HepG2 (cell line): ENCODE data around the gene EEA1. TPM values are rescaled to one million over a fixed set of nuclear protein-coding genes. Genes with fewer than 3 reads are reported as not detected.

Source experiments
- KDM1A ChIP-seq: IDR thresholded peaks from 2 replicates; pipeline ENCODE4 v1.6.1; 2016; ENCODE audit warnings: missing compliant biosample characterization
- MIXL1 ChIP-seq: IDR thresholded peaks from 2 replicates; pipeline ENCODE4 v1.6.1; 2016
- SNRNP70 ChIP-seq: fragments of 200-400 bp; formaldehyde crosslinking; IDR thresholded peaks from 2 replicates; pipeline ENCODE4 v1.6.1; 2017; ENCODE audit warnings: mild to moderate bottlenecking, low read depth, low read length, moderate library complexity
- SOX5 ChIP-seq: IDR thresholded peaks from 2 replicates; pipeline ENCODE4 v1.6.1; 2016; ENCODE audit warnings: borderline replicate concordance
- ZFYVE20 ChIP-seq: sonication (generic); formaldehyde crosslinking; IDR thresholded peaks from 2 replicates; pipeline ENCODE4 v1.8.0; 2023; ENCODE audit warnings: low read depth, mild to moderate bottlenecking, moderate library complexity, missing genetic modification reagents, borderline replicate concordance
- ZNF709 ChIP-seq: sonication (generic); formaldehyde crosslinking; IDR thresholded peaks from 2 replicates; pipeline ENCODE4 v1.5.0; 2020; ENCODE audit warnings: mild to moderate bottlenecking, missing genetic modification reagents
- ZNF766 ChIP-seq: sonication (generic); formaldehyde crosslinking; IDR thresholded peaks from 2 replicates; pipeline ENCODE4 v1.5.0; 2020; ENCODE audit warnings: missing genetic modification reagents, borderline replicate concordance
- ZSCAN29 ChIP-seq: sonication (generic); formaldehyde crosslinking; conservative IDR thresholded peaks from 2 replicates; pipeline ENCODE4 v1.4.0; 2020; ENCODE audit warnings: mild to moderate bottlenecking, missing genetic modification reagents
- polyA plus RNA-seq, 8 experiments: library from polyadenylated mRNA; depleted of rRNA in 3 of 8; stranded (reverse) in 7 of 8; unstranded in 1 of 8; fragments of >200 nt; fragmentation: Illumina TruSeq in 4 of 8; extraction: Trizol in 4 of 8; gene quantifications; 2 replicates each; pipeline versions ENCODE4 v1.2.1 to v1.2.3, GENCODE V29; 2011 to 2016; ENCODE audit warnings: low read depth in 4 of 8, missing spikeins in 1 of 8, mixed read lengths in 1 of 8; ENCODE audit not compliant: insufficient read depth in 1 of 8
- total RNA-seq, 5 experiments: library from RNA; depleted of rRNA; stranded (reverse); fragments of >200 nt; fragmentation: Illumina TruSeq; extraction: Trizol; gene quantifications; 2 replicates each; pipeline ENCODE4 v1.2.3, GENCODE V29; 2016; ENCODE audit warnings: low read depth in 1 of 5
- TF ChIP-seq, protein P1 (sequence below), 2 experiments: sonication (generic) in 1 of 2; formaldehyde crosslinking in 1 of 2; IDR thresholded peaks; 2 replicates each; pipeline versions ENCODE4 v1.4.0 to v1.6.1; 2016 to 2020; ENCODE audit warnings: borderline replicate concordance in 1 of 2, low read depth in 1 of 2, mild to moderate bottlenecking in 1 of 2, missing genetic modification reagents in 1 of 2
- TF ChIP-seq, protein P2 (sequence below): sonication (generic); formaldehyde crosslinking; IDR thresholded peaks from 2 replicates; pipeline ENCODE4 v1.8.0; 2022; ENCODE audit warnings: mild to moderate bottlenecking, missing genetic modification reagents, borderline replicate concordance
- TF ChIP-seq, protein P3 (sequence below): sonication (generic); formaldehyde crosslinking; IDR thresholded peaks from 2 replicates; pipeline ENCODE4 v1.5.1; 2020; ENCODE audit warnings: mild to moderate bottlenecking, missing genetic modification reagents, borderline replicate concordance

Gene EEA1
- total and polyA plus RNA-seq, 2 of the 13 experiments (the other 11 are each of a cell fraction or from before 2014, with no cell fraction given) = 5.0 to 19.3 TPM

DNA sequence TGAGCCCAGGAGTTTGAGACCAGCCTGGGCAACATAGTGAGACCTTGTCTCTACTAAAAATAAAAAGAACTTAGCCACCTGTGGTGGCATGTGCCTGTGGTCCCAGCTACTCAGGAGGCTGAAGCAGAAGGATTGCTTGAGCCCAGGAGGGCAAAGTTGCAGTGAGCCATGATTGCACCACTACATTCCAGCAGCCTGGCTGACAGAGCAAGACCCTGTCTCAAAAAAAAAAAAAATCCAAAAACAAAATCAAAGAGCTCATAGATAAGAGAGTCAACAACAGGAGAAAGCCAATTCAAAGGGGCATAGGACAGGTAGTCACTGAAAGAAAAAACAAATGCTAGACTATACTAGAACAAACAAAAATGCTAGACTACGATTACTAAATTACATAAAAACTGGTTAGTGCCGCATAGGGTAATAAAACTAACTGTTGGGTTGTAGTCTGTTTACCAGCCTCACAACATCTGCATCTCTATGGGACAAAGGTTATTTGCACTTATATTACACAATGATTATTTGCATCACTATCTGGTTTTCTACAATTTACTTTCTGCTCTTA, 16.6 kb upstream of the EEA1 start (continued):
- TF ChIP-seq, protein P1, sequence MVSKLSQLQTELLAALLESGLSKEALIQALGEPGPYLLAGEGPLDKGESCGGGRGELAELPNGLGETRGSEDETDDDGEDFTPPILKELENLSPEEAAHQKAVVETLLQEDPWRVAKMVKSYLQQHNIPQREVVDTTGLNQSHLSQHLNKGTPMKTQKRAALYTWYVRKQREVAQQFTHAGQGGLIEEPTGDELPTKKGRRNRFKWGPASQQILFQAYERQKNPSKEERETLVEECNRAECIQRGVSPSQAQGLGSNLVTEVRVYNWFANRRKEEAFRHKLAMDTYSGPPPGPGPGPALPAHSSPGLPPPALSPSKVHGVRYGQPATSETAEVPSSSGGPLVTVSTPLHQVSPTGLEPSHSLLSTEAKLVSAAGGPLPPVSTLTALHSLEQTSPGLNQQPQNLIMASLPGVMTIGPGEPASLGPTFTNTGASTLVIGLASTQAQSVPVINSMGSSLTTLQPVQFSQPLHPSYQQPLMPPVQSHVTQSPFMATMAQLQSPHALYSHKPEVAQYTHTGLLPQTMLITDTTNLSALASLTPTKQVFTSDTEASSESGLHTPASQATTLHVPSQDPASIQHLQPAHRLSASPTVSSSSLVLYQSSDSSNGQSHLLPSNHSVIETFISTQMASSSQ (IDR thresholded peaks at IDR 0.05; ENCODE audit: low read depth) = no peak; the same call in 1 of the 2 replicates
- TF ChIP-seq, protein P1 (CRISPR knock-in tag; IDR thresholded peaks at IDR 0.05; ENCODE audit: borderline replicate concordance) = peak; percentile 80; the same call in 1 of the 2 replicates
- TF ChIP-seq MIXL1 (CRISPR knock-in tag) (peak; percentile 73; the same call in 1 of the 2 replicates), ZNF709 (CRISPR knock-in tag) (no peak), SOX5 (peak; percentile 91), SNRNP70 (no peak), ZSCAN29 (CRISPR knock-in tag) (peak; percentile 64; the same call in 1 of the 2 replicates), KDM1A (peak; percentile 64), ZFYVE20 (CRISPR knock-in tag) (no peak), ZNF766 (CRISPR knock-in tag) (no peak)
- TF ChIP-seq, protein P2, sequence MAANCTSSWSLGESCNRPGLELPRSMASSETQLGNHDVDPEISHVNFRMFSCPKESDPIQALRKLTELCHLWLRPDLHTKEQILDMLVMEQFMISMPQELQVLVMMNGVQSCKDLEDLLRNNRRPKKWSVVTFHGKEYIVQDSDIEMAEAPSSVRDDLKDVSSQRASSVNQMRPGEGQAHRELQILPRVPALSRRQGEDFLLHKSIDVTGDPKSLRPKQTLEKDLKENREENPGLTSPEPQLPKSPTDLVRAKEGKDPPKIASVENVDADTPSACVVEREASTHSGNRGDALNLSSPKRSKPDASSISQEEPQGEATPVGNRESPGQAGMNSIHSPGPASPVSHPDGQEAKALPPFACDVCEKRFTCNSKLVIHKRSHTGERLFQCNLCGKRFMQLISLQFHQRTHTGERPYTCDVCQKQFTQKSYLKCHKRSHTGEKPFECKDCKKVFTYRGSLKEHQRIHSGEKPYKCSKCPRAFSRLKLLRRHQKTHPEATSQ = peak; percentile 28; the same call in 1 of the 2 replicates
- TF ChIP-seq, protein P3, sequence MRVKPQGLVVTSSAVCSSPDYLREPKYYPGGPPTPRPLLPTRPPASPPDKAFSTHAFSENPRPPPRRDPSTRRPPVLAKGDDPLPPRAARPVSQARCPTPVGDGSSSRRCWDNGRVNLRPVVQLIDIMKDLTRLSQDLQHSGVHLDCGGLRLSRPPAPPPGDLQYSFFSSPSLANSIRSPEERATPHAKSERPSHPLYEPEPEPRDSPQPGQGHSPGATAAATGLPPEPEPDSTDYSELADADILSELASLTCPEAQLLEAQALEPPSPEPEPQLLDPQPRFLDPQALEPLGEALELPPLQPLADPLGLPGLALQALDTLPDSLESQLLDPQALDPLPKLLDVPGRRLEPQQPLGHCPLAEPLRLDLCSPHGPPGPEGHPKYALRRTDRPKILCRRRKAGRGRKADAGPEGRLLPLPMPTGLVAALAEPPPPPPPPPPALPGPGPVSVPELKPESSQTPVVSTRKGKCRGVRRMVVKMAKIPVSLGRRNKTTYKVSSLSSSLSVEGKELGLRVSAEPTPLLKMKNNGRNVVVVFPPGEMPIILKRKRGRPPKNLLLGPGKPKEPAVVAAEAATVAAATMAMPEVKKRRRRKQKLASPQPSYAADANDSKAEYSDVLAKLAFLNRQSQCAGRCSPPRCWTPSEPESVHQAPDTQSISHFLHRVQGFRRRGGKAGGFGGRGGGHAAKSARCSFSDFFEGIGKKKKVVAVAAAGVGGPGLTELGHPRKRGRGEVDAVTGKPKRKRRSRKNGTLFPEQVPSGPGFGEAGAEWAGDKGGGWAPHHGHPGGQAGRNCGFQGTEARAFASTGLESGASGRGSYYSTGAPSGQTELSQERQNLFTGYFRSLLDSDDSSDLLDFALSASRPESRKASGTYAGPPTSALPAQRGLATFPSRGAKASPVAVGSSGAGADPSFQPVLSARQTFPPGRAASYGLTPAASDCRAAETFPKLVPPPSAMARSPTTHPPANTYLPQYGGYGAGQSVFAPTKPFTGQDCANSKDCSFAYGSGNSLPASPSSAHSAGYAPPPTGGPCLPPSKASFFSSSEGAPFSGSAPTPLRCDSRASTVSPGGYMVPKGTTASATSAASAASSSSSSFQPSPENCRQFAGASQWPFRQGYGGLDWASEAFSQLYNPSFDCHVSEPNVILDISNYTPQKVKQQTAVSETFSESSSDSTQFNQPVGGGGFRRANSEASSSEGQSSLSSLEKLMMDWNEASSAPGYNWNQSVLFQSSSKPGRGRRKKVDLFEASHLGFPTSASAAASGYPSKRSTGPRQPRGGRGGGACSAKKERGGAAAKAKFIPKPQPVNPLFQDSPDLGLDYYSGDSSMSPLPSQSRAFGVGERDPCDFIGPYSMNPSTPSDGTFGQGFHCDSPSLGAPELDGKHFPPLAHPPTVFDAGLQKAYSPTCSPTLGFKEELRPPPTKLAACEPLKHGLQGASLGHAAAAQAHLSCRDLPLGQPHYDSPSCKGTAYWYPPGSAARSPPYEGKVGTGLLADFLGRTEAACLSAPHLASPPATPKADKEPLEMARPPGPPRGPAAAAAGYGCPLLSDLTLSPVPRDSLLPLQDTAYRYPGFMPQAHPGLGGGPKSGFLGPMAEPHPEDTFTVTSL (CRISPR knock-in tag) = peak; percentile 88; the same call in 1 of the 2 replicates
